Measurements from ENCODE around the gene CNTN4. TPM values are rescaled to one million over a fixed set of nuclear protein-coding genes. Genes with fewer than 3 reads are reported as not detected.

CNTN4 gene
- total RNA-seq, 1 donor from 2014 or later: 22.1 TPM

- Histone ChIP-seq H3K4me1 (no peaks in the 10 kb centered on the region), H3K36me3 (no peaks in the 10 kb centered on the region), H3K4me3 (no peak overlapping the region), H3K9me3 (no peaks in the 10 kb centered on the region), H3K27me3 (no peaks in the 10 kb centered on the region), H3K27ac (no peak overlapping the region)
- TF ChIP-seq, protein P1, sequence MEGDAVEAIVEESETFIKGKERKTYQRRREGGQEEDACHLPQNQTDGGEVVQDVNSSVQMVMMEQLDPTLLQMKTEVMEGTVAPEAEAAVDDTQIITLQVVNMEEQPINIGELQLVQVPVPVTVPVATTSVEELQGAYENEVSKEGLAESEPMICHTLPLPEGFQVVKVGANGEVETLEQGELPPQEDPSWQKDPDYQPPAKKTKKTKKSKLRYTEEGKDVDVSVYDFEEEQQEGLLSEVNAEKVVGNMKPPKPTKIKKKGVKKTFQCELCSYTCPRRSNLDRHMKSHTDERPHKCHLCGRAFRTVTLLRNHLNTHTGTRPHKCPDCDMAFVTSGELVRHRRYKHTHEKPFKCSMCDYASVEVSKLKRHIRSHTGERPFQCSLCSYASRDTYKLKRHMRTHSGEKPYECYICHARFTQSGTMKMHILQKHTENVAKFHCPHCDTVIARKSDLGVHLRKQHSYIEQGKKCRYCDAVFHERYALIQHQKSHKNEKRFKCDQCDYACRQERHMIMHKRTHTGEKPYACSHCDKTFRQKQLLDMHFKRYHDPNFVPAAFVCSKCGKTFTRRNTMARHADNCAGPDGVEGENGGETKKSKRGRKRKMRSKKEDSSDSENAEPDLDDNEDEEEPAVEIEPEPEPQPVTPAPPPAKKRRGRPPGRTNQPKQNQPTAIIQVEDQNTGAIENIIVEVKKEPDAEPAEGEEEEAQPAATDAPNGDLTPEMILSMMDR (IDR thresholded peaks at IDR 0.05): no peak
- TF ChIP-seq POLR2AphosphoS5 (IDR thresholded peaks at IDR 0.05; ENCODE audit: insufficient read depth in 1 of 2, low read depth in 1 of 2) (no peak), POLR2A (IDR thresholded peaks at IDR 0.05) (no peak)
- no peak for DNase-seq (ENCODE audit: extremely low spot score in 2 of 2)
- intact Hi-C loops (cut with DNase I): no loop called here
These were observed 691.7 kb downstream of the CNTN4 start for GRCh38 chr3:2790266-2790815.

DNA sequence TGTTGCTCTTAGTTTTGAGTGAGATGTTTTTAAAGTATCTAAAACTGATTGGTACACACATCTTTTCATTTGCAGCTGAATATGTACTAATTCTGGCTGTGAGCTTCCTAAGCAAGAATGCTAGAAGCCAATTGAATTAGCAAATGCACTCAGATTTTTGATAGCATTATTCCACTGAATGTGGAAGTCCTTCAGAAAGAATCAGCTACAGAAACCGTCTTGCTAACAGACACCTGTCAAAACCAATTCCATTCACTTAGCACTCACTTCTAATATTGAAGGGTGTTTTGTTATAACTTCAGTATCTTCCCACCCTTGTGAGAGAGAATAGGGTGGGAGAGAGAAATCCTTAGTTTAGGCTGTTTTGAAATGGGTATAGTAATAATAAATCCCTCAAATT is 693.8 kb downstream of the CNTN4 start:
- H3K4me1 ChIP-seq: no peaks in the 10 kb centered on the region
- DNase-seq (ENCODE audit: extremely low spot score in 2 of 2): no peak
- intact Hi-C loops (cut with DNase I): no loop called here
- no peaks in the 10 kb centered on the region for H3K27me3 ChIP-seq
- H3K4me3 ChIP-seq: no peak overlapping the region
- H3K36me3 ChIP-seq: no peaks in the 10 kb centered on the region
- H3K9me3 ChIP-seq: no peaks in the 10 kb centered on the region
- H3K27ac ChIP-seq: no peak overlapping the region
- TF ChIP-seq POLR2A (IDR thresholded peaks at IDR 0.05) (no peak), POLR2AphosphoS5 (IDR thresholded peaks at IDR 0.05; ENCODE audit: insufficient read depth in 1 of 2, low read depth in 1 of 2) (no peak)
- TF ChIP-seq, protein P1 (IDR thresholded peaks at IDR 0.05): no peak

DNA sequence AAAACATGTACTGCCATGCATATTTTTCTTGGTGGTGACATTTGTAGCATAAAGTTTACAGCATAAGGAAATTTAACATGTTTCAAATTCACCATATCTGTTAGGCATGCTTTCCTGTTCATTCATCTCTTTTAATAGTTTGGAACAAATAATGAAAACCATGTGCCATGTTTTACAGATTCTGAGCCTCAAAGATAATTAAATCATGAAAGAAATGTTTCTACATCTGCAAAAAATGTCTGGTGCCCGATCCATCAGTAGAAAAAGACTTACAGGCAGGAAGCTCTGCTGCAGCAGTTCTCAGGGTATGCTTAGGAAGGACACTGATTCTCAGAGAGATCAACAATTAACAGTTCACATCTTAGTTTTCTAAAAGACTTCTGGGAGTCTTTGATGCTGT is 695.3 kb downstream of the CNTN4 start:
- no peak overlapping the region for H3K4me3 ChIP-seq
- TF ChIP-seq POLR2A (IDR thresholded peaks at IDR 0.05) (no peak), POLR2AphosphoS5 (IDR thresholded peaks at IDR 0.05; ENCODE audit: insufficient read depth in 1 of 2, low read depth in 1 of 2) (no peak)
- TF ChIP-seq, protein P1 (IDR thresholded peaks at IDR 0.05): no peak
- H3K36me3 ChIP-seq: no peaks in the 10 kb centered on the region
- intact Hi-C loops (cut with DNase I): no loop called here
- H3K9me3 ChIP-seq: no peaks in the 10 kb centered on the region
- DNase-seq (ENCODE audit: extremely low spot score in 2 of 2): no peak
- H3K27ac ChIP-seq: no peak overlapping the region
- no peaks in the 10 kb centered on the region for H3K4me1 ChIP-seq
- no peaks in the 10 kb centered on the region for H3K27me3 ChIP-seq

- Histone ChIP-seq H3K9me3 (no peaks in the 10 kb centered on the region), H3K36me3 (no peaks in the 10 kb centered on the region), H3K27me3 (no peaks in the 10 kb centered on the region), H3K27ac (no peak overlapping the region), H3K4me1 (no peaks in the 10 kb centered on the region), H3K4me3 (no peak overlapping the region)
- intact Hi-C loops (cut with DNase I): no loop called here
- TF ChIP-seq POLR2A (IDR thresholded peaks at IDR 0.05): no peak
- no peak for DNase-seq (ENCODE audit: extremely low spot score in 2 of 2)
These were observed 703.8 kb downstream of the CNTN4 start for GRCh38 chr3:2802429-2802828.

- no peak overlapping the region for H3K4me3 ChIP-seq
- no peaks in the 10 kb centered on the region for H3K36me3 ChIP-seq
- no peak for DNase-seq (ENCODE audit: extremely low spot score in 2 of 2)
- intact Hi-C loops (cut with DNase I): loop anchor here (5.0 kb wide), 1 partner anchor 1685 kb away; no protein-coding TSS in a partner anchor
- TF ChIP-seq POLR2AphosphoS5 (IDR thresholded peaks at IDR 0.05; ENCODE audit: insufficient read depth in 1 of 2, low read depth in 1 of 2) (no peak), POLR2A (IDR thresholded peaks at IDR 0.05) (no peak)
- TF ChIP-seq, protein P1 (IDR thresholded peaks at IDR 0.05): no peak
- H3K4me1 ChIP-seq: no peaks in the 10 kb centered on the region
- H3K9me3 ChIP-seq: no peaks in the 10 kb centered on the region
- H3K27me3 ChIP-seq: no peaks in the 10 kb centered on the region
- H3K27ac ChIP-seq: no peak overlapping the region
These were observed 708.8 kb downstream of the CNTN4 start for GRCh38 chr3:2807514-2807913.

All from vagina (tissue), 2 donors.